ENCODE data around the gene TMEM170B.
"Not testable (repeated sequence)": the region's sequence is repeated elsewhere in the genome, so short reads cannot be mapped to it uniquely, and the experiment has no call there.

TMEM170B gene

GRCh38 chr6:11532097-11532496 lies 5.5 kb upstream of the TMEM170B start:
- DNase-seq: no peak

- no peak for DNase-seq
These were observed 3.0 kb upstream of the TMEM170B start for GRCh38 chr6:11534561-11534960.

- no peak for DNase-seq
These were observed 1.7 kb upstream of the TMEM170B start for GRCh38 chr6:11535801-11536230.

DNA sequence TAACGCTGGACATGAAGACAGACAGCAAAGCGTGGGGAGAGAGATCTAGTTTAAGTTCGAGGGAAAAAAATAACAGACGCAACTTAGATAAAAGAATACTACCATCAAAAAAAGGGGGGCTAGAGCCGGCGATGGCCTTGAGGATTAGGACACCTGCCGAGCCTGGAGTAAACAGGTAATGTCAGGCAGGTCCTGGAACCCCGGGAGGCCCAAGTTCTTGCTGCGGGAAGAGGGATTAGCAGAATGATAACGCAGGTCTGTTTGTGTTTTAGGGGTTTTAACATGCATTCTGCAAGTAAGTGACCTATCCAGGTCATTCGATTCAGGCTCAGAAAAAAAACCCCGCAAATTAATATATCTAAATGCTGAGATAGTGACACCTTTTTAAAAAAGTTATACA lies 754 bp upstream of the TMEM170B start:
- DNase-seq: no peak

DNA sequence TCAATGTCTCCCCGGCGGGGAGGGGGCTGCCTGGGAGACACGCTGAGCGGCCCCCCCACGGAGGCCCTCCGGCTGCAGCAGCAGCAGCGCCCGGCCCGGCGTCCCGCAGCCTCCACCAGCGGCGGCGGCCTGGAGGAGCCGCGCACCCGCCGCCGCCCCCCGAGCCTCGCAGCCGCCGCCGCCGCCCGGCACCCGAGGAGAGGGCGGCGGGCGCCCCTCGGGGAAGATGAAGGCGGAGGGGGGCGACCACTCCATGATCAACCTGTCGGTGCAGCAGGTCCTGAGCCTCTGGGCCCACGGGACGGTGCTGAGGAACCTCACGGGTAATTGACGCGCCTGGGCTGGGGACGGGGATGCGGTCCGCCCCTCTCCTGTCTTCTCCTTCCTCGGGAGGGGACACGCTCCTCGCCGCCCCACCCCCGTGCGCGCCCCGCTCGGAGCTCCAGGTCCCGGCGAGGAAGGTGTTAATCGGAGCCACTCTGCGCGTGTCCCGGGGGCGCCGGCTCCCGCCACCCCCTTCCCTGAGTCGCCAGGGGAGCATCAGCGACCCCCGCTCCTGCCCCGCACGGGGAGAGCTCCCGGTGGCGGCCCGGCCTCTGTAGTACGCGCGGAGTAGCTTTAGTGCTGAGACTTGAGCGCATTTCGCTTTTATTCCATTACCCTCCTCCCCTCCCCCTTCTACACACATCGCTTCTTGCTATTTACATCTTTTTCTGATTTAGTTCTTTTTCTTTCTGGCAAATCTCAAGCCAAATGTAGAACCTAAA lies 686 bp downstream of the TMEM170B start:
- DNase-seq: no peak

- no peak for DNase-seq
These were observed 1.4 kb downstream of the TMEM170B start for GRCh38 chr6:11538819-11539468.

- no peak for DNase-seq
These were observed 5.3 kb downstream of the TMEM170B start for GRCh38 chr6:11542863-11543262.

DNA sequence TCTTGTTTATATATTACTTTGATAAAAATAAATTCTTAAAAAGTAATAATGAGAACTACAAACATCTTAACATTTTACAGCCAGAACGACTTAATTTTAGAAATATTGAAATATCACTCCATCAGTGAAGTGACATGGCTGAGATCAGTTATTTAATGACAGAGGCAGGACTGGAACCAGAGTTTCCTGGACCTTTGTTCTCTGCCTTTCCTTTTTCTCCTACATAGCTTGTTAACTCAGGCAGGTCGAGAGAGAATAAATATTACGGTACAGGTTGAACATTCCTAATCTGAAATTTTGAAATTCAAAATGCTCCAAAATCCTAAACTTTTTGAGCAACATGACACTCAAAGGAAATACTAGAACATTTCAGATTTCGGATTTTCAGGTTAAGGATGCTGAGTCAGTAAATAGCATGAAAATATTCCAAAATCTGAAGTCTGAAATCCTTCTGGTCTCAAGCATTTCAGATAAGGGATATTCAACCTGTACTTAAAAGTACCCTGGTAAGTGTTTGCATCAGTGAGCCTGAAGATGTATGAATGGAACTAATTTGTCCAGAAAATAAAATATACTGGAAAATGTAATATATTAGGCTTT lies 6.5 kb downstream of the TMEM170B start:
- DNase-seq: no peak

DNA sequence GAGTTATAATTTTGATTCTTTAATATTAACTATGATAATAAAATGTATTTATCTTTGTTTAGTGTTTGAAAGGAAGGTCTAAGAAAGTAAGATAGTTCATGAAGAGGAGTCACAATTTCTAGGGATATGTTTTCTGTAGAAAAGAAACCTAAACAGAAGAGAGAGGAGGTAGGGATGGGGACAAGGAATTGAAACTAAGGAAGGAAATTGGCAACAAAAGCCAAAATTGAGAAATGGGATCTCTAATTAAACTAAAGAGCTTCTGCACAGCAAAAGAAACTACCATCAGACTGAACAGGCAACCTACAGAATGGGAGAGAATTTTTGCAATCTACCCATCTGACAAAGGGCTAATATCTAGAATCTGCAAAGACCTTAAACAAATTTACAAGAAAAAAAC lies 10.3 kb downstream of the TMEM170B start:
- DNase-seq: not testable (repeated sequence)

GRCh38 chr6:11548578-11548977 lies 11.0 kb downstream of the TMEM170B start:
- DNase-seq: not testable (repeated sequence)

GRCh38 chr6:11551053-11551452 lies 13.5 kb downstream of the TMEM170B start:
- DNase-seq: no peak

DNA sequence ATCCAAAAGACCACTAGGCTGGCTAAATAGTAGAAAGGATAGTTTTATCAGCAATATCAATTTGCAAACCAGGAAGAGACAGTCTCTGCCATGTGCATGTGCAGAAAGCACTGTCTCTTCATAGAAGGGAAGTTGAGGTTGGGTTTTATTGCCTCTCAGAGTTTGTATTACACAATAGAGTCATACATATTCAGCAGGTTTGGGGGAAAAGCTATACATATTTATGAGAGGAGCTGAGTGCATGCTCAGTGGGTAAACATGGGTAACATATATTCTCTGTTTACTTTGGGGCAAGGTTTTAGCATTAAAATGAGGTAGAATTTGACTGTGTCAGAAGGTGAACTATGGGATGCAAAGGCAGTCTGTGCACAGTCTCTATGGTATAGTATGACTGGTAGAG lies 14.9 kb downstream of the TMEM170B start:
- DNase-seq: no peak

DNA sequence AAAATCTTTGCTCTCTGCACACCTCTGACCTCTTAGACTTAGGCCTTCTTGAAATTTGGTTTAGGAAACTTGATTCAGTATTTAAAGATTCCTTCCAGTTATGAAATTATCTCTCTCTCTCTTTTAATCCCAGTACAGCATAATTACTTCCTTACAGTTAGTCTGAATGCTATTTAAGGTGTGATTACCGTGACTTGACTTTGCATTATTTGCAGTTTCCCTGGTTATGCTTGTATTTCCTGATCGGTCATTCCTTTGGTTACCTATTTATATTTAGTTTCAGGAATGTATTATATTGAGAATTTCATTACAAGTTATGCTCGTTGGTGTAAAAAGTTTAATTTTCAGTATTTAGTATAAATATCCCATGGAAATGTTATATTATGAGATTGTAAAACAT lies 16.3 kb downstream of the TMEM170B start:
- no peak for DNase-seq

- no peak for DNase-seq
These were observed 18.8 kb downstream of the TMEM170B start for GRCh38 chr6:11556309-11556708.

DNA sequence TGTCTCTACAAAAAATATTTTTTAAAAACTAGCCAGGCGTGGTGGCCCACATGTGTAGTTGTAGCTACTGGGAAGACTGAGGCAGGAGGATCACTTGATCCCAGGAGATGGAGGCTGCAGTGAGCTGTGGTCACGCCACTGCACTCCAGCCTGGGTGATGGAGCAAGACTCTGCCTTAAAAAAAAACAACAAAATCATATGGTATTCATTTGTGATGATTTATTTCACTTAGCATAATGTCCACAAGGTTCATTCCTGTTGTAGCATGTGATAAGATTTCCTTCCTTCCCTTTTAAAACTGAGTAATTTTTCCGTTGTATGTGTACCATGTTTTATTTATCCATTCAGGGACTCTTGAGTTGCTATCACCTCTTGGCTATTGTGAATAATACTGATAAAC lies 26.2 kb downstream of the TMEM170B start:
- no peak for DNase-seq

DNA sequence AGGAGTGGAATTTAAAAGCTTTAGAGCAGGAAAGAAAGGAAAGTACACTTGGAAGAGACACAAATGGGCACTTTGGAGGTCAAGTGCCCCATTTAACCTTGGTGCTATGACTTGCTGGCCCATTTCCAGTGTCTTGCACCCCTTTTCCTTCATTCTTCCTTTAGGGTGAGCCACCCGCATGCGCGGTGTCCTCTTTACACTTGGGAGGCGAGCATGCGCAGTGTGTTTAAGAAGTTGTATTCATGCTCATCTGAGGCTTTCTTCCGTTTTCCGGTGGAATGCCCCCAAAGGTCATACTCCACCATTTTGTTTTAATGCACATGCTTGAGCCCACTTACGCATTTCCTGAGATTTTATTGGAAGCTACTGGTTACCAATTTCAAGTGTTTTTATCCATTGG lies 29.1 kb downstream of the TMEM170B start:
- DNase-seq: no peak

DNA sequence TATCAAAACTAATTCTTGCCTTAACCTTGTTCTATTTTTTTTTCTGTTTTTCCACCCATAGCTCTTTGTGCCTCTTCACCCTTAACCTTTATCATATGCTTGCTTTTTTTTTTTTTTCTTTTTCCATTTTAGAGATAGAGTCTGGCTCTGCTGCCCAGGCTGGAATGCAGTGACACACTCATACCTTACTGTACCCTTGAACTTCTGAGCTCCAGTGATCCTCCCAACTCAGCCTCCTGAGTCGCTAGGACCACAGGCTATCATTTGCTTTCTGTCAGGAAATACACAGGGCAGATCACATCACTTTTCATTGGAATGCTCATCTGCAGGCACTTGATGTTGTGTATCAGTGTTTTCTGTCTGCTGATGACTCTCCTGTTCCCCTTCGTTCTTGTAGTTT lies 33.5 kb downstream of the TMEM170B start:
- DNase-seq: no peak

DNA sequence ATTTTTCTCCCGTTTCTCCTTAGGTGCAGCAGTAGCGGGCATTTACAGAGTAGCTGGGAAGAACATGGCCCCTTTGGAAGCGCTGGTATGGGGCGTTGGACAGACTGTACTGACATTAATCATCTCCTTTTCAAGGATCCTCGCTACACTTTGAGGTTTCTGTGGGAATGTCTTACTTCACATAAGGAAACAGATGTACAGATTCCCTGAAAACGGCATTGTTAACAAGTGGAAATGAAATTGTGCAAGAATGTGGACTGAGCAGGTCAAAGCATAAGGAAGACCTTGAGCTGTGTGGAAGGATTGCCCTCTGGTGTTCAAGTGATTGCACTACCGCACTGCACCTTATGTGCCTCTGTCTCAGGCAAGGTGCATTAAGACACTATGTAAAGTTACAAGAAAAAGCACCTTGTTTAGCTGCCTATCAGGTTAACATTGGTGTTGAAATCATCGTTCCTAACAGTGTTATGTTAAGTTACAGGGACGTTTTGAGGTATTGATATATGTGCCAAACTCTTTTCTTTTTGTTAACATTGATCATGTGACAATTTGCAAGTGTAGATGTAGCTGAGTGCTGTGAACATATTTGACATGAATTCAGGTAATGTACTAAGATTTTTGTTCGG lies 38.0 kb downstream of the TMEM170B start:
- no peak for DNase-seq

GRCh38 chr6:11580686-11581405 lies 43.3 kb downstream of the TMEM170B start:
- DNase-seq: no peak

- no peak for DNase-seq
These were observed 46.7 kb downstream of the TMEM170B start for GRCh38 chr6:11584244-11584643.

- DNase-seq: no peak
These were observed 48.0 kb downstream of the TMEM170B start for GRCh38 chr6:11585426-11586016.

DNA sequence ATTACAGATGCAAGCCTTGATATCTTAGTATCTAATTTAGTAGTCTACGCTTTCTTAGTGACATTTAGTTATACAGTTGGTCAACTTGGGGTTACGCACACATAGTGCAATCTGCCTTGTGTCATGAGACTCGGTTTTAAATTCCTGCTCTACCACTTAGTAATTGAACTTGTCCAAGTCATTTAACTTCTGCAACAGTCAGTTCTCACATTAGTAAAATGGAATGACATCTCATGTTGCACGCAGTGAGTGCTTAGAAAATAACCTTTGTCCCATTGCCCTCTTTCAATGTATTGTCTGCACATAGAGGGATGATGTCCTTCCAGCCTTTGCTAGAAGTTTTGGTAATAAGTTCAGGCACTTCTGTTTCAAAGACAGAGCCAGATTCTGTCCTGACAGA lies 48.6 kb downstream of the TMEM170B start:
- no peak for DNase-seq

GRCh38 chr6:11586536-11586935 lies 49.0 kb downstream of the TMEM170B start:
- DNase-seq: no peak

All from NCI-H187 treated with DMSO at 0.1 percent for 48 hours (cell line).